Cardiac fibroblast (primary cell): ENCODE data around the gene GPATCH1.
"Not testable (repeated sequence)": the region's sequence is repeated elsewhere in the genome, so short reads cannot be mapped to it uniquely, and the experiment has no call there.

Source experiments
- DNase-seq, 2 donors: peaks; one replicate each; pipeline versions ENCODE4 v3.0.0 to v3.0.0-alpha.2; 2010; ENCODE audit warnings: low read depth in 2 of 2
- H3K4me3 ChIP-seq, 2 donors: replicated peaks in 1 of 2; 1 replicate in 1 of 2; 2 replicates in 1 of 2; pipeline ENCODE4 v1.5.1; 2011; ENCODE audit warnings: low read depth in 2 of 2, low read length in 2 of 2, mild to moderate bottlenecking in 2 of 2, moderate library complexity in 1 of 2
- TF ChIP-seq, protein P1 (sequence below): IDR thresholded peaks from one replicate; pipeline ENCODE4 v1.5.1; 2011; ENCODE audit warnings: low read depth, mild to moderate bottlenecking, low read length, inconsistent platforms

The GPATCH1 gene

DNA sequence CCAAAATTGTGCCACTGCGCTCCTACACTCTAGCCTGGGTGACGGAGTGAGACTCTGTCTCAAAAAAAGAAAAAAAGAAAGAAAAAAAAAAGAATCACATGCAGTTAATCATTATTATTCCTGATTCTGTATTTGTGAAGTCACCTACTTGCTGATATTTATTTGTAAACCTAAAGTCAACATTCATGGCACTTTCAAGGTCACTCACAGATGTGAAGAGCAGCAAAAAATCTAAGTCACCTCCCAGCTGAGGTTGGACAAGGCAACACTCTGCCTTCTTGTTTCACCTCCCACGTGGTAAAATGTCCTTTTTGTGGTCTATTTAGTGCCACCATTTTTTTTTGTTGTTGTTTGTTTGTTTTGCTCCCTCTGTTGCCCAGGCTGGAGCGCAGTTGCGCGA lies 77.4 kb downstream of the GPATCH1 start:
- DNase-seq, result no peak
- TF ChIP-seq, protein P1, sequence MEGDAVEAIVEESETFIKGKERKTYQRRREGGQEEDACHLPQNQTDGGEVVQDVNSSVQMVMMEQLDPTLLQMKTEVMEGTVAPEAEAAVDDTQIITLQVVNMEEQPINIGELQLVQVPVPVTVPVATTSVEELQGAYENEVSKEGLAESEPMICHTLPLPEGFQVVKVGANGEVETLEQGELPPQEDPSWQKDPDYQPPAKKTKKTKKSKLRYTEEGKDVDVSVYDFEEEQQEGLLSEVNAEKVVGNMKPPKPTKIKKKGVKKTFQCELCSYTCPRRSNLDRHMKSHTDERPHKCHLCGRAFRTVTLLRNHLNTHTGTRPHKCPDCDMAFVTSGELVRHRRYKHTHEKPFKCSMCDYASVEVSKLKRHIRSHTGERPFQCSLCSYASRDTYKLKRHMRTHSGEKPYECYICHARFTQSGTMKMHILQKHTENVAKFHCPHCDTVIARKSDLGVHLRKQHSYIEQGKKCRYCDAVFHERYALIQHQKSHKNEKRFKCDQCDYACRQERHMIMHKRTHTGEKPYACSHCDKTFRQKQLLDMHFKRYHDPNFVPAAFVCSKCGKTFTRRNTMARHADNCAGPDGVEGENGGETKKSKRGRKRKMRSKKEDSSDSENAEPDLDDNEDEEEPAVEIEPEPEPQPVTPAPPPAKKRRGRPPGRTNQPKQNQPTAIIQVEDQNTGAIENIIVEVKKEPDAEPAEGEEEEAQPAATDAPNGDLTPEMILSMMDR, result no peak
- no peak overlapping the region for H3K4me3 ChIP-seq

GRCh38 chr19:33159149-33159548 lies 78.2 kb downstream of the GPATCH1 start:
- TF ChIP-seq, protein P1, result no peak
- no peak overlapping the region for H3K4me3 ChIP-seq
- DNase-seq, result no peak

DNA sequence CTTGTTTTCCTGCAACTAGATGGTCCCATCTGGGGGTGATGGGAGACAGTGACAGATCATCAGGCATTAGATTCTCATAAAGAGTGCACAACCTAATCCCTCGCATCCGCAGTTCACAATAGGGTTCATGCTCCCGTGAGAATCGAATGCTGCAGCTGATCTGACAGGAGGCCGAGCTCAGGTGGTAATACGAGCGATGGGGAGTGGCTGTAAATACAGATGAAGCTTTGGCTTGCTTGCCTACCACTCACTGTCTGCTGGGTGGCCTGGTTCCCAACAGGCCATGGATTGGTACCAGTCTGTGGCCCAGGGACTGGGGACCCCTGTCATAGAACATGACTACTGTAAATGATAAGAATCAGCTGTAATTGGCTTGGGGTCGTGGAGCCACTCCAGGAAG lies 78.9 kb downstream of the GPATCH1 start:
- no peak overlapping the region for H3K4me3 ChIP-seq
- DNase-seq, result no peak
- TF ChIP-seq, protein P1, result no peak

GRCh38 chr19:33161201-33161600 lies 80.2 kb downstream of the GPATCH1 start:
- DNase-seq, result no peak
- TF ChIP-seq, protein P1, result no peak
- no peak overlapping the region for H3K4me3 ChIP-seq

DNA sequence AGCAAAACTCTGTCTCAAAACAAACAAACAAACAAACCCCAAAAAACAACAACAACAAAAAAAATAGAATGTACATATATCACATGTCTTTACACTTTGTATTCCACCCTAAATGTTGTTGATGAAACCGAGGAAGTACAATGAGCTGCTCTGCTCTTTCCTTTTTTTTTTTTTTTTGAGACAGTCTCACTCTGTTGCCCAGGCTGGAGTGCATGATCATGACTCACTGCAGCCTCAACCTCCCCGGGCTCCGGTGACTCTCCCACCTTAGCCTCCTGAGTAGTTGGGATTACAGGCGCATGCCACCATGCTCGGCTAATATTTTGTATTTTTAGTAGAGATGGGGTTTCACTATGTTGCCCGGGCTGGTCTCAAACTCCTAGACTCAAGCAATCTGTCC lies 82.5 kb downstream of the GPATCH1 start:
- DNase-seq, result no peak
- H3K4me3 ChIP-seq, result no peak overlapping the region
- TF ChIP-seq, protein P1, result no peak

- DNase-seq, result peak in 1 of 2 donors; percentile 9
These were observed 85.1 kb downstream of the GPATCH1 start for GRCh38 chr19:33166037-33166436.

DNA sequence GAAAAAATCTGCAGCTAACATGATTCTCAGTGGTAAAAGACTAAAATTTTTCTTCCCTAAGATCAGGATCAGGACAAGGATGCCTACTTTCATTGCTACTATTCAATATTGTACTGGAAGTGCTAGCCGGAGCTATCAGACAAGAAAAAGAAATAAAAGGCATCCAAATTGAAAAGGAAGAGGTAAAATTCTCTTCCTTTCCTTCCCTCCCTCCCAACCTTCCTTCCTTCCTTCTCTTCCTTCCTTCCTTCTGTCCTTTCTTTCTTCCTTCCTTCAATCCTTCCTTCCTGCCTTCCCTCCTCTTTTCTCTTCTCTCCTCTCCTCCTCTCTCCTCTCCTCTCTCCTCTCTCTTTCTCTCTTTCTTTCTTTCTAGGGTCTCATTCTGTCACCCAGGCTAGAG lies 86.5 kb downstream of the GPATCH1 start:
- no peak overlapping the region for H3K4me3 ChIP-seq
- no peak for DNase-seq
- TF ChIP-seq, protein P1, result no peak

More at GRCh38 chr19:33166037-33166436, 85.1 kb downstream of the GPATCH1 start:
- H3K4me3 ChIP-seq, result not testable (repeated sequence)

DNA sequence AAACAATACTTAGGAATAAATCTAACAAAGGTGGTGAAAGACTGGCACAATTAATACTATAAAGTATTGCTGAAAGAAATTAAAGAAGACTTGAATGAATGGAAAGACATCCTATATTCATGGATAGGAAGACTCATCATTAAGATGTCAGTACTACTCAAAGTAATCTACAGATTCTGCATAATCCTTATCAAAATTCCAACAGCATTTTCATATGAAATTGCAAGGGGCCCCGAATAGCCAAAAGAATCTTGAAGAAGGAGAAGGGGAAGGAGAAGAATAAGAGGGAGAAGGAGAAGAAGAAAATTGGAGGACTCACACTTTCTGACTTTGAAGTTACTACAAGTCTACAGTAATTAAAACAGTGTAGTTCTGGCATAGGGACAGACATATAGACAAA lies 87.5 kb downstream of the GPATCH1 start:
- TF ChIP-seq, protein P1, result no peak
- DNase-seq, result no peak

More for the DNA sequence above, 87.5 kb downstream of the GPATCH1 start:
- no peak overlapping the region for H3K4me3 ChIP-seq
